Retinal pigment epithelial cell (primary cell): ENCODE measurements around the gene MAPKAPK3.

Experiments
- DNase-seq: peaks from one replicate; pipeline ENCODE4 v3.0.0-alpha.2; 2010; ENCODE audit warnings: low read depth
- H3K4me3 ChIP-seq: 2 replicates; pipeline ENCODE4 v1.5.1; 2011; ENCODE audit warnings: mild to moderate bottlenecking, low read length, control low read depth, moderate library complexity
- TF ChIP-seq, protein P1 (sequence below): conservative IDR thresholded peaks from 2 replicates; pipeline ENCODE4 v1.5.1; 2011; ENCODE audit warnings: low read depth, low read length, control low read depth, inconsistent platforms

The MAPKAPK3 gene

DNA sequence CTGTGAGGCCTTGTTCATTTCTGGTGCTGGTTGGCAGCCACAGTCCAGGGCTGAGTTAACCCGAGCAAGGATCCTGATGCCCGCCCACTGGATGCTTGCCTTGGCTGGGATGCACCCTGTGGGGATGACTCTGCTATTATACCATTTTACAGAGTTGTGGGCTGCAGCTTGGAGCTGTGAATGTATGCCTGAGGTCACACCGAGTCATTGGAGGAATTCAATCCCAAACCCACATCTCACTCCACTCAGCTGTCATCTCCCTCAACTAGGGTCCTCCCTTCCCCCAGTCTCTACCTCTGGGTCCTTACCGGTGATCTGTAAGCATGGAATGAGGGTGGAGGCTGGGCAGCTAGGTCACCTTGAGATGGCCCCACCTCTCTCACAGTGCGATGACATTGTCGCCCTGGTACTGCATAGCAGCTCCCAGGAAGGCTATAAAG is 22.1 kb downstream of the MAPKAPK3 start:
- TF ChIP-seq, protein P1, sequence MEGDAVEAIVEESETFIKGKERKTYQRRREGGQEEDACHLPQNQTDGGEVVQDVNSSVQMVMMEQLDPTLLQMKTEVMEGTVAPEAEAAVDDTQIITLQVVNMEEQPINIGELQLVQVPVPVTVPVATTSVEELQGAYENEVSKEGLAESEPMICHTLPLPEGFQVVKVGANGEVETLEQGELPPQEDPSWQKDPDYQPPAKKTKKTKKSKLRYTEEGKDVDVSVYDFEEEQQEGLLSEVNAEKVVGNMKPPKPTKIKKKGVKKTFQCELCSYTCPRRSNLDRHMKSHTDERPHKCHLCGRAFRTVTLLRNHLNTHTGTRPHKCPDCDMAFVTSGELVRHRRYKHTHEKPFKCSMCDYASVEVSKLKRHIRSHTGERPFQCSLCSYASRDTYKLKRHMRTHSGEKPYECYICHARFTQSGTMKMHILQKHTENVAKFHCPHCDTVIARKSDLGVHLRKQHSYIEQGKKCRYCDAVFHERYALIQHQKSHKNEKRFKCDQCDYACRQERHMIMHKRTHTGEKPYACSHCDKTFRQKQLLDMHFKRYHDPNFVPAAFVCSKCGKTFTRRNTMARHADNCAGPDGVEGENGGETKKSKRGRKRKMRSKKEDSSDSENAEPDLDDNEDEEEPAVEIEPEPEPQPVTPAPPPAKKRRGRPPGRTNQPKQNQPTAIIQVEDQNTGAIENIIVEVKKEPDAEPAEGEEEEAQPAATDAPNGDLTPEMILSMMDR: no peak
- DNase-seq: no peak
- no peak overlapping the region for H3K4me3 ChIP-seq

DNA sequence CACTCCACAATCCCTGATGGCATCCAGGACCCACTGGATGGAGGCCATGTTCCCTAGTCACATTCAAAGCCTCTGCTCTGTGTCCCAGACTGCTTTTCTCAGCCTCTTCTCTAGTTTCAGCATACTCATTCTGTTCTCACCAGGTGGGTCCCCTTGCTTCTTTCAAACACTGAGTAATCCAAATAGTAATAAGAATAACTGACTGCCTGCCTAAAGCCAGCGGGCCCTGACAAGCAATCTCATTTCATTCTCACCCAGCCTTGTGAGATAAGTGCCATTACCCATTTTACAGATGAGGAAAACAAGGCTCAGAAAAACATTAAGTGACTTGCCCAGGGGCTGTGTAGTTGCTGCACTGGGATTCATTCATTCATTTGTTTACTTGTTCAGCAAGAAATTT is 25.4 kb downstream of the MAPKAPK3 start:
- no peak for DNase-seq
- TF ChIP-seq, protein P1: no peak
- no peak overlapping the region for H3K4me3 ChIP-seq

GRCh38 chr3:50644561-50644960 is 27.6 kb downstream of the MAPKAPK3 start:
- no peak overlapping the region for H3K4me3 ChIP-seq
- TF ChIP-seq, protein P1: no peak
- no peak for DNase-seq

GRCh38 chr3:50645378-50645777 is 28.4 kb downstream of the MAPKAPK3 start:
- TF ChIP-seq, protein P1: no peak
- DNase-seq: no peak
- H3K4me3 ChIP-seq: no peak overlapping the region

DNA sequence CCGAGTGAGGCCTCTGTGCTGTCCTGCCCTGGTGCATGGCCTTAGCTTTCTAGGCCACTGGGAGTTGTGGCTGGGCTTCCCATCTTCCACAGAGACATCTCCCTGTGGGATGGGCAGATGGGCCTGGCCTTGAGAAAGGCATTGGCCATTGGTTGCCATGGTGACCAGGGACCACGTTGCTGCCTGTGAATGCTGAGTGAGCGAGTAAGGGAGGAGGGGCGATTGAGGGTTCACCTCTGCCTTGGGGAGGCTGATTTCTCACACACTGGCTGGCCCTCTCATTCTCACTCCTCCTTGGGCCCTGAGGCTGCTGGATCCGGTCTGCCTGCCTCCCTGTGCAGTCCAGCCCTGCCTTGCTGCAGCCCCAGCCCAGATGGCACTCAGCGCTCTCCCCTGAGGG is 31.4 kb downstream of the MAPKAPK3 start:
- no peak for DNase-seq
- no peak overlapping the region for H3K4me3 ChIP-seq
- TF ChIP-seq, protein P1: no peak

DNA sequence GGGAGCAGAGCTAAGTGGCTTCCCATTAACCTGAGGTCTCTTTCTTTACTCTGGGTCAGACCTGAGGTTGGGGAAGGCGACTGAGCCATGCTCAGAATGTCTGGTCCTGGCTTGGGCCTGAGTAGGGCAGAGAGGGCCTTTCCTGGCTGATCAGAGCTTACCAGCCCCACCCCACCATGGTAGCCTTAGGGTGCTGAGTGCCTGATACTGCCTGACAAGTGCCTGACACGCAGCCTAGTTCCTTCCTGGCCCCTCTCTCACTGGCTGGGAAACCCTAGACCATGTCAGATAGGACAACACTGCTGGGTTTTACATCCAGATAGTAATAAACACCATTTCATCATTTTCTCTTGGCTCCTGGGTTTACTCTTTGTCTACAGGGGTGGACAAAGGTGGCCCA is 32.0 kb downstream of the MAPKAPK3 start:
- DNase-seq: no peak
- TF ChIP-seq, protein P1: no peak
- H3K4me3 ChIP-seq: no peak overlapping the region

- H3K4me3 ChIP-seq: no peak overlapping the region
- DNase-seq: no peak
- TF ChIP-seq, protein P1: no peak
Measured at GRCh38 chr3:50649451-50649931, 32.5 kb downstream of the MAPKAPK3 start.
